Mammary epithelial cell (primary cell): ENCODE data around the gene B4GALT2.

ENCODE experiments used
- CTCF ChIP-seq, 2 donors: IDR thresholded peaks in 1 of 2; conservative IDR thresholded peaks in 1 of 2; 2 replicates each; pipeline ENCODE4 v1.5.1; 2011 to 2012; ENCODE audit warnings: inconsistent platforms in 2 of 2, low read length in 2 of 2, mild to moderate bottlenecking in 2 of 2, control low read depth in 1 of 2, low read depth in 1 of 2; ENCODE audit not compliant: insufficient read depth in 1 of 2; ENCODE audit errors: extremely low read depth in 1 of 2
- EZH2 ChIP-seq: IDR thresholded peaks from 2 replicates; pipeline ENCODE4 v1.6.1; 2012; ENCODE audit warnings: low read length, inconsistent platforms, borderline replicate concordance

GRCh38 chr1:44029911-44030604 is 51.0 kb downstream of the B4GALT2 start:
- TF ChIP-seq CTCF (conservative IDR thresholded peaks at IDR 0.05 in 1 of 2, IDR thresholded peaks at IDR 0.05 in 1 of 2; ENCODE audit: extremely low read depth in 1 of 2, insufficient read depth in 1 of 2, low read depth in 1 of 2, low read length in 2 of 2) (no peak), EZH2 (no peak)
